GM20000 (cell line): ENCODE data around the gene ACRBP.
A peak's percentile ranks its signal among the peaks of the same experiment; 100 is the strongest.

Experiments
- DNase-seq: peaks from one replicate; pipeline ENCODE4 v3.0.0; 2012; ENCODE audit warnings: low spot score
- CTCF ChIP-seq: IDR thresholded peaks from 2 replicates; pipeline ENCODE4 v1.5.1; 2012; ENCODE audit warnings: mild to moderate bottlenecking, control low read depth; ENCODE audit errors: extremely low read depth, missing control alignments

ACRBP gene

GRCh38 chr12:6666211-6666610, 19.0 kb upstream of the ACRBP start:
- no peak for TF ChIP-seq CTCF
- no peak for DNase-seq

- no peak for DNase-seq
- no peak for TF ChIP-seq CTCF
Measured at GRCh38 chr12:6664902-6665301, 17.7 kb upstream of the ACRBP start.

GRCh38 chr12:6662906-6663742, 15.9 kb upstream of the ACRBP start, which contains the start of gene ING4:
Gene ING4 (minus strand): TSS chr12:6663119. CDS start chr12:6663101, 18 bp downstream.
- TF ChIP-seq CTCF: no peak
- DNase-seq: peak; percentile 97

GRCh38 chr12:6662602-6662905, 15.3 kb upstream of the ACRBP start:
- TF ChIP-seq CTCF: no peak
- DNase-seq: peak; percentile 63

- no peak for DNase-seq
- TF ChIP-seq CTCF: no peak
Measured at GRCh38 chr12:6653987-6654386, 6.8 kb upstream of the ACRBP start.

GRCh38 chr12:6653342-6653741, 6.1 kb upstream of the ACRBP start:
- no peak for TF ChIP-seq CTCF
- DNase-seq: no peak

GRCh38 chr12:6652391-6652790, 5.2 kb upstream of the ACRBP start:
- DNase-seq: no peak

More at GRCh38 chr12:6652391-6652790, 5.2 kb upstream of the ACRBP start:
- TF ChIP-seq CTCF: no peak
